Measurements from ENCODE around the gene ANXA6.
"Not testable (repeated sequence)": the region's sequence is repeated elsewhere in the genome, so short reads cannot be mapped to it uniquely, and the experiment has no call there.

The ANXA6 gene

DNA sequence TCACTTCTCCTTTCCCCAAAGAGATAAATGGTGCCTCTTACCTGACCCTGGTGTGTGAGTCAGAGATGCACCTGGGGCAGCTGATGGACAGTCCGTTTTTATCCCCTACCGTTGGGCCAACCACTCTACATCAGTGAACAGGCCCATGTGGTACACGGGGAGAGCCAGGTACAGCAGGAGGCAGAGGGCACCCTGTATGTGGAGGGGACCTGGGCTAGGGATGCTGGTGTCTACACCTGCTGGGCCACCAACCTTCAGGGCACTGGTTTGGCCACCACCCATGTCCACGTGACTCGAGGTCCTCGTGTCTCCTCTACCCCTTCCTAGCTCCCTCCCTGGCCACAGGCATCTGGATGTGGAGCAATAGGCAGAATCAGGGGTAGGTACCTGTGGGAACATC, 22.7 kb upstream of the ANXA6 start:
- DNase-seq = no peak

DNA sequence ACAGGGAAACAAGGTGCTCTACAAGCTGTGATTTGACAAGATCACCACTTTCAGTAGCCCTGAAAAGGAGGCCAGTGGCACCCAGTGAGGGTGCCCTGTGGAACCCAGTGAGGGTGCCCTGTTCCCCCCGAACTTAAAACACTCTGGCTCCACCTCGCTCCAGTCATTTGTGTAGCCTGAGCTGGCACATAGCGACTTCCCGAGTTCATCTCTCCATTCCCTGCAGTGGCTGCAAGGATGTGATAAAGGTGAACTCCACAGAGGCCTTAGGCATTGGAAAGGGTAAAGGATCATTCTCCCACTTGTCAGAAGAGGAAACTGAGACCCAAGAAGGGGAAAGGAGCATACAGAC, 21.9 kb upstream of the ANXA6 start:
- no peak for DNase-seq

DNA sequence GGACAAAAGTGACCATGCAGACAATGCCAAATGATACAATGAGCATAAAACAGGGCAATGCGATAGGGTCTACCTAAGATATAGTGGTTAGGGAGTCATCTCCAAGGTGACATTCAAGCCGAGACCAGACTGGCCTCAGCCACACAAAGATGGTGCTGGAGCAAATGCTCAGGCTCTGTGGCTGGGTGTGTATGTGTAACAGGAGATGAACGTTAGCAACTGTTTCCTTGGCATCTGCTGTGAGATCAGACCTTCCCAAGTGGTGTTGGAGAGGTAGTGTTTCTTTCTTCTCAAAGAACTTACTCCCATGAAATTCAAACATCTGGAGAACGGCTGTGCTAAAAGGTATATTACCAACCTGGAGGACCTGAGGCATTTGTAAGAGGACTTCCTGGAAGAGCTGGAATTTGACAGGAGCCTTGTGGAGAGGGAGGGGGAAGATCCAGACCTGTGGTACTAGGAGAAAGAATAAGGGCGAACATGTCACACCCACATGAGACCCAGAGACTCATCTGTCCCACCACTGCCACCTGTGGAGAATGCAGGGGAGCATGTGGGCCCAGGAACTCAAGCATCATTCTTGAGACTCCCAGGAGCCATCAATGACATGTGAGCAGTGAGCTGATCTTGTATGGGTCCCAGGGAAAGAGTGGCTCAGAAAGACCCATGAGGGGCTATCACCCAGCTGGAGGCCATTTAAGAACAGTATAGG, 21.4 kb upstream of the ANXA6 start:
- DNase-seq = no peak

DNA sequence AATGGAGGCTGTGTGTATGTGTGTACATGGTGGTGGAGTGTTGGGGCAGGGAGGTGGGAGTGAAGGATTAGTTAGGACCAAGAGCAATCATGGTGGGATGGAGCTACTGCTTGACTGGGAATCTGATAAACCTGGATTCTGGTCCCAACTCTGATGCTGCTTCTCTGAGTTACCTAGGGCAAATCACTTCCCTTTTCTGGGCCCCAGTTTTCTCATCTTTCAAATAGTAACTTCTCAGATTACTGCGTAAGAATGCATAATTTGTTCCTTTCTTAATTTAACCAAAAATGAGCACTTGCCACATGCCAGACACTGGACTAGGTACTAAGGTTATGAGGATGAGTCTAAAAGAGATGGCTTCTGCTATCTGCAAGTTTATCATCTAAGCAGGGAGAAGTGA, 20.8 kb upstream of the ANXA6 start:
- no peak for DNase-seq

DNA sequence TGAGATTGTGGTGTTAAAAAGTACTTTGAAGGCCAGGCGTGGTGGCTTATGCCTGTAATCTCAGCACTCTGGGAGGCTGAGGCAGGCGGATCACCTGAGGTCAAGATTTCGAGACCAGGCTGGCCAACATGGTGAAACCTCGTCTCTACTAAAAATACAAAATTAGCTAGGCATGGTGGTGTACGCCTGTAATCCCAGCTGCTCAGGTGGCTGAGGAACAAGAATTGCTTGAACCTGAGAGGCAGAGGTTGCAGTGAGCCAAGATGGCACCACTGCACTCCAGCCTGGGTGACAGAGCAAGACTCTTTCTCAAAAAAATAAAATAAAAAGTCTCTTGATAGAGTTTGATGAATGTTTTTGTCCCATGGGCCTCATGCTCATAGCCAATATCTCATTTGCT, 18.7 kb upstream of the ANXA6 start:
- DNase-seq = not testable (repeated sequence)

DNA sequence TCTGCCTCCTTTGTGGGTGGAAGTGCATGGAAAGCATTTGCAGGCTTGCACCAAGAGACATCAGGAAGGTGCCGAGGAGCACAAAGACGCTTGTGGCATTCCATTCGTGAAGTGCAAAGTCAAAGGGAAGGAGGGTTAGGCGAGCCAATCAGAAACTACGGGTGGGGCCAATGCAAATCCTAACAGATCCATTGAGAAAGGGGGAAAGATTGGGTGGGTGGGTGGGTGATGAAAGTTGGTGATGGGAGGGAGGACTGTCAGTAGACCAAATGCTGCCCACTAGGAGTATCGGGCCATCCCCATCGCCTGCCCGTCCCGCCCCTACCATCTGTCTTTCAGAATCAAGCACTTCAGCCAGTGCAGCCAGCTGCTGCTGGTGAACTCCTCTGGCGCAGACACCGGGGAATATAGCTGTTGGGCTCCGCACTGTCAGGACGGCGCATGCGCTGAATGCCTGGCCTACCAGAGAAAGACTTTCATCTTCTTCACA, 17.1 kb upstream of the ANXA6 start:
- no peak for DNase-seq

DNA sequence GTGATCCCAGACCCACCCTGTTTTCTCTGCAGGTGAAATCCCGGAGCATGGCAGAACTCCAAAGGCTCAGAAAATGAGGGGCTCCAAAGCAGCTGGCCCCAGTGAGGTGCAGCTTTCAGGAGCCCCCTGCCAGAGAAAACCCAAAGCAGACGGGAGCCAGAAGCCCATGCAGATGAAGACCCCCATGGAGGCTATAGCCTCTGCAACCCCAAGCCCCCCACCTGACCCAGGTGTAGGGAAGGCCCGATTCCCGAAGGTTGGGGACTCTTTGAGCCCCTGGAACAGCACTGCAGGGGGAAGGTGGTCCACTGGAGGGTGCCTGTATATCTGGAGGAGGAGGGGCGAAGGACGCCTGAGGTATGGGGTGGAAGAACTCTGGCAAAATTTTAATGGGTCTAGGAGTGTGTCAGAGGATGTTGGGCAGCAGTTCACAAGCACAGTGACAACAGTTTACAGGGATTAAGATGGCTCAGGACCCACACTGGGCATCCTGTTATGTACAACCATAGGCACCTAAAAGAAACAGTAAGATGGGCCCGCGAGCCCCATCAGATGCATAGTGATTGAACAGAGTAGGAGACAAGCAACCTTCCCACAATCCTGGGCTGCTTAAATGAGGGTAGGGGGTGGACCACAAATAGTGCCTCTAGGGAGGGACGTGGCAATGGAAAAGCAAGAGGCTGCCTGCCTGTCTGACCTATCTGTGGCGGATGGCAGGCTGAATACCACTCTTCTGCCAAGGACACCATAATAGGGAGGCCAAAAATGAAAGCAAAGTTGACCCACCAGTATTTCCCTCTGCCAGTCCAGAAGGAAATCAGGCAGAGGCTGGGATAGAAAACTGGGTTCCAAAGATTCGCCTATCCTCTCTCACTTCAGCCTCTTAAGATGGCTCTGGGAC, 16.4 kb upstream of the ANXA6 start:
- no peak for DNase-seq

DNA sequence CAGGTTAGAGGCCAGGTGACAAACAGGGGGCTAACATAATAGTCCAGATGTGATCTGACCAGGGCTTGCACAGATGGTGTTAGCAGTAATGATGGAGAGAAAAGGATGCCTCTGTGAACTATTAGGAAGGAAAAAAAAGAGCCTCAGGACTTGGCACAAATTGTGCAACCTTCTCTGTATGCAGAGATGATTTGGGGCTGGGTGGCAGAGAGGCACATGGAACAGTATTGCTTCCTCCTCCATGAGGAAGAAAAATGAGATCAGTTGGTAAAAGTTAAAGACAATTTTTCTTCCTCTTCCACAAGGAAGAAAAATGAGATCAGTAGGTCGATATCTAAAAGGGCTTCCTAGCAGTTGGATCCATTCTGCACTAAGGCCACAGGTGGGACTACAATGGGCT, 13.9 kb upstream of the ANXA6 start:
- no peak for DNase-seq

DNA sequence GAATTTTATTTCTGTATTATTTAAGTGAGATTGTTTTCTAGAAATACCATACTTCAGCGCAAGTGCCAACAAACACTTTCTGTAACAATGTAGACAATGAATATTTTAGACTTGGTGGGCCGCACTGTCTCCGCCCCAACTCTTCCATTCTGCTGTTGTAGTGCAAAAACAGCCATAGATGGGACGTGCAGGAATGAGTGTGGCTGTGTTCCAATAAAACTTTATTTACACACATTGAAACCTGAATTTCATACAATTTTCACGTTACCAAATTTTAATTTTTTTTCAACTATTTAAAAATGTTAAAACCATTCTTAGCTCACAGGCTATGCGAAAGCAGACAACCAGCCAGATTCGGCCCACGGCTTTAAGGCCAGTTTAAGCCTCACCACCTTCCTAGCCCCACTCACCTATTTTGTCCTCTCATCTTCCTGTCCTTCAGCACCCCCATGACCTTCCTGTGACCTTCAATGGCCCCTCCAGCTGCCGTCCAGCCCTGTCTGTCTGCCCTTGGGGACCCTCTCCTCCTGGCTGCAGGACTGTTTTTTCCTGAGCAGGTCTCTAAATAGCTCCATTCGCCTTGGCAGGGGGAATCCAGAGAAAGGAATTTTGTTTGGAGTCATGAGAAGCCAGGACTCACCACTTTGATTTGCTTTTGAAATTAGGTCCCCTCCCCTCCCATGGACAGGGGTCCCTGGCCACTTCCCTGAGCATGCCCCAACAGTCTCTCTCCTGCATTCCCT, 11.2 kb upstream of the ANXA6 start:
- no peak for DNase-seq

DNA sequence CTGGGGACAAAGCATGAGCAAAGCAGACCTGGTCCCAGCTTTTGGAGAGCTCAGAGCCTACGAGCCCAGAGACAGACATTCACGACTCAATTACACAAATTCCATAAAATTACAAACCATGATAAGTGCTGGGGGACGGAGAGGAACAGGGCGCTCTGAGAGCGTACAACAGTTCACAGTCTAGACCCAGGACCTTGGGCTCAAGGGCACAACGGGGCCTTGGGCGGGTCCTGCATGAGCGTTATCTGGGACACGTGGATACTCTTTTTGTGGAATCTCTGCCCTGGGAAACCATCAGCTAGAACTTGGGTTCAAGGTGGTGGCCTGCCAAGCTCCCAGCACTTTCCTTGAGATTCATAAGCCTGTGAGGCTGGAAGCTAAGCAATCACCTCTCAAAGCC, 9.4 kb upstream of the ANXA6 start:
- no peak for DNase-seq

DNA sequence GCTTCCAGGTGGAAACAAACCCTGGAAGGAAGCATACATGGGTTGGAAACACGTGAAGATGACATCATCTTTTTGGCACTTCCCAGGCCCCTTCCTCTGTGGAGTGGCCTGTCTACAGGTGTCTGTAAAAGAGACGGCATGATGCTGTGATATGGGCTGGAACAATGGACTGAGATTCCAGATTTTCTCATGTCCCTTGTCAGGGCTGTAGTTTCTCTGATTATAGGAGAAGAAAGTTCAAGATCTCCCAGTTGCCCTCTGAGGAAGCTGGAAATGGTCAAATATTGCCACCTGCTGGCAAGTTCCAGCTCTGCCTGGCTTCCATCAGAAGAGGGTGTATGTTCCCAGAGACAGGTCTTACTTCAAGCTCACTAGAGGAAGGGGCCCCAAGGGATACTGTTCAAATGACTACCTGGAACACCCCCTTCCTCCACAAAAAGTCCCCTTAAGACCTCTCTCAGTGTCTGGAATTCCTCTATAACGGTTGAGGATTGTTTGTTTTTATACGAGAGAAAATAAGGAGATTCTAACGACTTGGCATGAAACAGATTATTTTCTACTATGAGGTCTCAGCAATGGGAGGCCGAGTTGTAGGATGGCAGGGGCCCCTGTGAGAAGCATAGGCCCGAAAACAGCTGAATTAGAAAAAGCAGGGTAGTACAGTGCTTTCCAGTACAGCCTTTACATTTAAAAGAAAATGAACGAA, 7.3 kb upstream of the ANXA6 start:
- DNase-seq = peak; percentile 31 to 63

DNA sequence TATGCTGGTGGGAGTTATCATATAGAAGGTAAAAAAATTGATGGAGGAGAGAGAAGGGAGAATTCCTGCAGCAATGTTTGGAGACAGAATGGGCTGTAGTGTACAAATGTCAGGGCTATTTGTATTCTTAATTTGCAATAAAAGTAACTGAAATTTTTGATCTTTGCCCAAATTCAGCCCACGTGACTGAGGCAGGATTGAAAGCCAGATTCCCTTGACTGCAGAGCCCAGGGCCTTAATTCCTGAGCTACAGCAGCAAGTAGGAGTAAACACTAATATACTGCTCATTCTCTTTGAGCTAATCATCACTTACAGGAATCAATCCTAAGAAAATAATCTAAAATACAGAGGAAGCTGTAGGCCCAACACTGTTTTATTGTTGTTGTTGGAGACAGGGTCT, 5.2 kb upstream of the ANXA6 start:
- DNase-seq = no peak

DNA sequence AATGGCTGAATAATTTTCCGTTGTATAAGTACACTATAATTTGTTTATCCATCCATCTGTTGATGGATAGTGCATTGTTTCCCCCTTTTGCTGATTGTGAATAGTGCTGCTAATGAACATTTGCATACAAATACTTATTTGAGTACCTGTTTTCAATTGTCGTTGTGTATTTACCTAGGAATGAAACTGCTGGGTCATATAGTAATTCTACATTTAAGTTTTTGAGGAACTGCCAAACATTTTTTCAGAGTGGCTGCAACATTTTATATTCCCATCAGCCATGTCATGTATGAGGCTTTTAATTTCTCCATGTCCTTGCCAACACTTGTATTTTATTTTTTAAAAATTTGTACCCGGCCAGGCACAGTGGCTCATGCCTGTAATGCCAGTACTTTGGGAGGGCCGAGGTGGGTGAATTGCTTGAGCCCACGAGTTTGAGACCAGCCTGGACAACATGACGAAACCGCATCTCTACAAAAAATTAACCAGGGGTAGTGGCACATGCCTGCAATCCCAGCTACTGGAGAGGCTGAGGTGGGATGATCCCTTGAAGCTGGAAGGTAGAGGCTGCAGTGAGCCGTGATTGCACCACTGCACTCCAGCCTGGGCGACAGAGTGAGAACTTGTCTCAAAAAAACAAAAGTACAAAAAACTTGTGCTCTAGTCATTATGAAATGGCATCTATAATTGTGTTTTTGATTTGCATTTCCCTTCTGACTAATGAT, 2.2 kb upstream of the ANXA6 start:
- DNase-seq = no peak

DNA sequence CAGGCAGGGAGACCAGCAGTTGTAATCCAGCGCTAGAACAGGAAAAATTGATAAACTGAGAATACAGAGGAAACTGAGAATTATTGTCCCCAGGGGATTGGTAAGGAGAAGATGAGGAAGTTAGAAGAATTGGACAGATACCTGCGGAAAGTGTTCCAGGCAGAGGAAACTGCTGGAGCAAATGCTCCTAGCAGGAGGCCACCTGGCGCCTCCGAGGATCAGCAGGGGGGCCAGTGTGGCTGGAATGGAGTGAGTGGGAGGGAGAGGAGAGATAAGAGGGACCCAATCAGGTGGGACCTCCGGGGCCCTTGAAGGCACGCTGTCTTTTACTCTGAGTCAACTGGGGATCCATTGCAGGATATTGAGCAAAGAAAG, 695 bp upstream of the ANXA6 start:
- DNase-seq = no peak

DNA sequence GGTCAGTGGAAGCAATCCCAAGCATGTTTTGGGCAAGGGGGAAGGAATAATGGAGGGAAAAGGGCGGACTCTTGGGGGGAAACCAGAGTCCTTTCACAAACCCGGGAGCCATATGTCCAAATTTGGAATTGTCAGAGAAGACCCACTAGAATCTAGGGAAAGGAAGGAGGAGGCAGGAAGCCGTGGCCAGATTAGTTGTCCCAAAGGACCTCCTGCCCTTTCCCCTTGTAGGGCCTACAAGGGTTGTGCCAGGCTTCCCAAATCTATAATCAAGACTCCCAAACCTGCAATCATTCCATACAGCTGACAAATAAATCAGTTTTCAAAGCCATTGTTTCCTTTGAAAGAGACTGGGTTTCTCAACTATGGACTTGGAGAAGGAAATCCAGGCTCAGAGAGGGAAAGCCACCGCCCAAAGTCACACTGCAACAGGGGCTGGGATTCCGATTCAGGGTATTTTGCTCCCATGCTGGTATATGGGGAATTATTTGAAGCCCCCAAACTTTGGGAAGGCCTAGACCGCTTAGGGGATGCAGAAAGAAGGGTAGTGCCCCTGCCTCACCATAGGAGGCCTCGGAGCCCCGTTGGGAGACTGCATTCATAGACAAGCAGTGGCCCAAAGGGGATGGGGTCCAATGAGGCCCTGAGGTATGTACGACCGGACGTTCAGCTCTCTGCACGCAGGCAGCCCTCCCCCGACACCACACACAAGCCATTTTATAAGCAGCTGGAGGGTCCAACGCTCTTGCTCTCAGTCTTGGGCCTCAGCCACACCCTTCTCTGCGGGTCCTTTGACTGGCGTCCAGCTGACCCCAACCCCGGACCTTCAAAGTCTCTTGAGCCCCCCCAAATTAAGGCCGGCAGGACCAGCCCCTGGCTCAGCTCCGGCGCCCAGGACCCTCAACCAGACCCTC, 815 bp downstream of the ANXA6 start:
- DNase-seq = no peak

DNA sequence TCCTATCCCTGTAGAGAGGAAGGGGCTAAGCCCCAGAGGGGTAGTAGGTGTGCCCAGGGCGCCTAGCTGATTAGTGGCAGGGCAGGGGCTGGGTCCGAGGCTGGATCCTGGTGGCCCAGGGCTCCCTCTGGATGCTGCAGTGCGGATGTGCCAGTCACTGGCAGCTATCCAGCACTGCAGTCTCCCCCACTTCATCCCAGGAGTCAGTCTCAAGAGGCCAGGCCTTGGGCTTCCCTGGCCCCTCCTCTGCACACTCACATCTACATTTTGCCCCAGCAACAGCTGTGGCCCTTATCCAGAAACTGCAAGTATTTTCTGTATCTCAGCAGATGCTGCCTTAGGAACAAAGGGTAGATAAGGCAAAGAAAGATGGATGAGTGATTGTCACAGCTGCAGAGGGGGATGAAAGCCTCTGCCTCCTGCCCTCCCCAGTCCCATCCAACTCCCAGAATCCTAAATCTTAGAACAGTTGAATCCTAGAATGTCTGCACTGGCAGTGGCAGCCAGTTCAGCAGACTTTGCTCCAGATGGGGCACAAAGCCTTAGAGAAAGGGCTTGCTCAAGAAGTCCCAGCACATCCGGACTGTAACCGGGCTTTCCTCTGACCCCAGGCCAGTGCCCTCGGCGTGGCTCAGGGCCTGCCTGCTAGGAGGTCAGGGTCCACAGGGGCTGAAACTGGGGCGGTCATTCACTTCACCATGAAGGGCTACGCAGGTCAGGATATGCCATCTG, 1.6 kb downstream of the ANXA6 start:
- DNase-seq = no peak

DNA sequence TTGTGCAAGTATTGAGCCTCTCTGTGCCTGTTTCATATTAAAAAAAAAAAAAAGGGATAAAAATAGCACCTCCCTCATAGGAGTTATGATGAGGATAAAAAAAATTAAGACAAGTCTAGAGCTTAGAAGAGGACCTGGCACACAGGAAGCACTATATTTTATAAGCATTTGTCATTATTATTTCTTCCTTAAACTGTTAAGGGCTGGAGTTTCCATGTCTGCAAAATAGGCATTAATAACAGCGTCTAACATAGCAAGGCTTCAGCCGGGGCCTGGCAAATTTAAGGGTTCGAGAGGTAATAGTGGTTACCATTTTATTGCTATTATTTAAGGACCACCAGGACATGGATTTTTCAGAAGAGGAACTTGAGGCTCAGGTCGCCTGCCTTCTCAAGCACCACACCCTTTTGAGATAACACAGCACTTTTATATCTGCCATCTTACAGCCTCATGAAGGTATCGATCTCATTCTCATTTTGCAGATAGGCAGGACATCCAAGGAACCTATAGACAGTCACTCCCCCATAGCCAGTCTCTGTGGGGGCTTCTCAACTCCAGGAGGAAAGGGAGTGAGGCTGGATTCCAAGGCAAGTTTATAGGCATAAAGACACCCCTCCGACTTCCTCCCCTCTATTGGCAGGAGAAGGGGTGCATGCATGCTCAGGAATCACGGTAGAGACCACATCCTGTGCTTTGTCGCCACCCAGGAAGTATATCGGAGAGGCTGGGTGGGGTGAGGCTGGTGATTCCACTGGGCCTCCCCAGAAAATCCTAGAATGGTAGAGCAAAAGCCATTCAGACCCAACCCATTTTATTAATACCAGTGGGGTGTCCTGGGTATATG, 2.4 kb downstream of the ANXA6 start:
- no peak for DNase-seq

DNA sequence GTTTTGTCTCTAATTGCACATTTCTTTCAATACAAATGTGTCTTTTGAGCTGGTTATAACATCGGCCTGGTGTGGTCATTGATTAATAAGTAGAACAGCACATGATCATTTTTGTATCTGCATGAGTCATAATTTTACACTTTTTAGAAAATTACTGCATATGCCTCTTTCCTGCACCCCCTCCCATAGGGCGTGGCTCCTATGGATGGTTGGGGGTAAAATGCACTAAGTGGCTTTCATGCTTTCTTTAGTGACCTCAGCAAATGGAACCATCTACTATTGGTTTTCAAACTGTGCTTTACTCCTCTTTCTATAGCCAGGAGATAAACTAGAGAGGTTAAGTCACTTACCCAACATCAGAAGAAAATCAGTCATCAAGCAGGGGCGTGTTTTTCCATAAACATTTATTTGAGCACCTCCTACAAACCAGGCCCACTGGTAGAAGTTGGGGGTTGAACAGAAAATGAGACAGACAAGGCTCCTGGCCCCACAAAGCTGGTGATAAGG, 3.8 kb downstream of the ANXA6 start:
- DNase-seq = no peak

DNA sequence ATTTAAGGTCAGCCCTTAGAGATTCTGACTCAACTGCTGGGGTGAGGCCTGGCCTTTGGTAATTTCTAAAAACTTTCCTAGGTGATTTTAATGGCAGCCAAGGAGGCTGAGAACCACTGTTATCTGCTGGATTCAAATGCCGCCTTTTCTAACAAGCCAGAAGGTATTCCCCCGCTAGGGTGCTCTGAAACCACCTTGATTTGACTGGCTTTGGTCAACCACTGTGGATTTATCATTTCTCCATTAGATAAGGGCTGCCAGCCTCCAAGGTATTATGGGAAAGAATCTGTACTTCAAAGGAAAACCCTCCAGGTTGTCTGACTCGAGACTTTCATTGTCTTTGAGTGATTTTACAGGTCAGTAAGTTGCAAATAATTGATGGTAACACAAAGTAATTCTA, 4.3 kb downstream of the ANXA6 start:
- DNase-seq = no peak

Measured in bone marrow (tissue), 2 donors.